ENCODE measurements around the gene PLPP1. TPM values are rescaled to one million over a fixed set of nuclear protein-coding genes. Genes with fewer than 3 reads are reported as not detected.

The PLPP1 gene
- total and polyA plus RNA-seq, 2 experiments from 2014 or later = 63.5 to 78.6 TPM

- no peak for DNase-seq
- Histone ChIP-seq H4K20me1 (ENCODE audit: insufficient read depth) (no peaks in the 10 kb centered on the region), H3K27ac (no peak overlapping the region), H3K9me2 (ENCODE audit: insufficient read depth) (no peaks in the 10 kb centered on the region), H2AFZ (no peak overlapping the region), H3K4me1 (ENCODE audit: insufficient read depth) (no peaks in the 10 kb centered on the region), H3F3A (ENCODE audit: insufficient read depth) (no peaks in the 10 kb centered on the region), H3K9me3 (ENCODE audit: low read depth) (no peaks in the 10 kb centered on the region), H3K9ac (no peak overlapping the region), H3K4me2 (ENCODE audit: unreplicated experiment) (no peak overlapping the region), H3K79me2 (ENCODE audit: insufficient read depth) (no peaks in the 10 kb centered on the region), H3K4me3 (no peak overlapping the region), H3K36me3 (ENCODE audit: low read depth) (peaks cover 11% of the 10 kb centered on the region; the same call in 1 of the 2 replicates), H3K27me3 (replicated peaks; ENCODE audit: insufficient read depth) (no peaks in the 10 kb centered on the region)
- TF ChIP-seq EZH2 (IDR thresholded peaks at IDR 0.05; ENCODE audit: insufficient read depth, poor library complexity, severe bottlenecking) (no peak), EZH2phosphoT487 (IDR thresholded peaks at IDR 0.05; ENCODE audit: insufficient read depth, low read depth) (no peak)
- in situ Hi-C loops (cut with MboI) = no loop called here
- WGBS, 2 experiments (ENCODE audit: low coverage in 1 of 2, low lambda C conversion rate in 2 of 2, missing lambda C conversion rate in 2 of 2) = 80 to 81% methylated on average over 5 of the region's 5 CpGs
Observed at GRCh38 chr5:55467862-55468551, 66.8 kb downstream of the PLPP1 start.

- H2AFZ ChIP-seq = no peak overlapping the region
- no peak overlapping the region for H3K4me2 ChIP-seq (ENCODE audit: unreplicated experiment)
- H3K27ac ChIP-seq = no peak overlapping the region
- H3K9ac ChIP-seq = no peak overlapping the region
- no peaks in the 10 kb centered on the region for H4K20me1 ChIP-seq (ENCODE audit: insufficient read depth)
- no peak overlapping the region for H3K4me3 ChIP-seq
- no peaks in the 10 kb centered on the region for H3K4me1 ChIP-seq (ENCODE audit: insufficient read depth)
- TF ChIP-seq EZH2 (IDR thresholded peaks at IDR 0.05; ENCODE audit: insufficient read depth, poor library complexity, severe bottlenecking) (no peak), EZH2phosphoT487 (IDR thresholded peaks at IDR 0.05; ENCODE audit: insufficient read depth, low read depth) (no peak)
- peaks cover 24% of the 10 kb centered on the region for H3K79me2 ChIP-seq (ENCODE audit: insufficient read depth)
- H3K36me3 ChIP-seq (ENCODE audit: low read depth) = peaks cover 11% of the 10 kb centered on the region; the same call in 1 of the 2 replicates
- in situ Hi-C loops (cut with MboI) = no loop called here
- H3K9me2 ChIP-seq (ENCODE audit: insufficient read depth) = no peaks in the 10 kb centered on the region
- H3K9me3 ChIP-seq (ENCODE audit: low read depth) = no peaks in the 10 kb centered on the region
- no peaks in the 10 kb centered on the region for H3F3A ChIP-seq (ENCODE audit: insufficient read depth)
- WGBS, 2 experiments (ENCODE audit: low coverage in 1 of 2, low lambda C conversion rate in 2 of 2, missing lambda C conversion rate in 2 of 2) = 91 to 96% methylated on average over 2 to 3 of the region's 3 CpGs
- no peak for DNase-seq
- no peaks in the 10 kb centered on the region for H3K27me3 ChIP-seq (replicated peaks; ENCODE audit: insufficient read depth)
Observed at GRCh38 chr5:55463613-55464012, 71.2 kb downstream of the PLPP1 start.

- WGBS, 2 experiments (ENCODE audit: low coverage in 1 of 2, low lambda C conversion rate in 2 of 2, missing lambda C conversion rate in 2 of 2) = 93 to 100% methylated on average over 2 of the region's 2 CpGs
- H3K27me3 ChIP-seq (replicated peaks; ENCODE audit: insufficient read depth) = no peaks in the 10 kb centered on the region
Observed at GRCh38 chr5:55459572-55459971, 75.2 kb downstream of the PLPP1 start.

GRCh38 chr5:55456216-55456895 is 78.4 kb downstream of the PLPP1 start:
- H3K27ac ChIP-seq = peak overlapping the region; percentile 44

More at GRCh38 chr5:55459572-55459971, 75.2 kb downstream of the PLPP1 start:
- in situ Hi-C loops (cut with MboI) = no loop called here
- Histone ChIP-seq H4K20me1 (ENCODE audit: insufficient read depth) (no peaks in the 10 kb centered on the region), H3K4me1 (ENCODE audit: insufficient read depth) (peaks cover 17% of the 10 kb centered on the region), H3K4me2 (ENCODE audit: unreplicated experiment) (no peak overlapping the region), H3K27ac (no peak overlapping the region), H3K9ac (no peak overlapping the region), H2AFZ (no peak overlapping the region), H3K4me3 (no peak overlapping the region), H3K36me3 (ENCODE audit: low read depth) (no peaks in the 10 kb centered on the region), H3K9me2 (ENCODE audit: insufficient read depth) (no peaks in the 10 kb centered on the region), H3K9me3 (ENCODE audit: low read depth) (no peaks in the 10 kb centered on the region), H3F3A (ENCODE audit: insufficient read depth) (peaks cover 16% of the 10 kb centered on the region), H3K79me2 (ENCODE audit: insufficient read depth) (peaks cover 45% of the 10 kb centered on the region)
- TF ChIP-seq EZH2 (IDR thresholded peaks at IDR 0.05; ENCODE audit: insufficient read depth, poor library complexity, severe bottlenecking) = no peak
- TF ChIP-seq EZH2phosphoT487 (IDR thresholded peaks at IDR 0.05; ENCODE audit: insufficient read depth, low read depth) = no peak
- no peak for DNase-seq

More at GRCh38 chr5:55456216-55456895, 78.4 kb downstream of the PLPP1 start:
- H3K9ac ChIP-seq = no peak overlapping the region
- peaks cover 54% of the 10 kb centered on the region for H3K79me2 ChIP-seq (ENCODE audit: insufficient read depth)
- no peaks in the 10 kb centered on the region for H3K27me3 ChIP-seq (replicated peaks; ENCODE audit: insufficient read depth)
- peaks cover 17% of the 10 kb centered on the region for H3K4me1 ChIP-seq (ENCODE audit: insufficient read depth)
- DNase-seq = peak; percentile 83
- no peak overlapping the region for H3K4me3 ChIP-seq
- H3F3A ChIP-seq (ENCODE audit: insufficient read depth) = peaks cover 16% of the 10 kb centered on the region
- no peaks in the 10 kb centered on the region for H4K20me1 ChIP-seq (ENCODE audit: insufficient read depth)
- in situ Hi-C loops (cut with MboI) = no loop called here
- peak overlapping the region; percentile 23 for H3K4me2 ChIP-seq (ENCODE audit: unreplicated experiment)
- WGBS, 2 experiments (ENCODE audit: low coverage in 1 of 2, low lambda C conversion rate in 2 of 2, missing lambda C conversion rate in 2 of 2) = 71 to 77% methylated on average over 3 of the region's 3 CpGs
- TF ChIP-seq EZH2 (IDR thresholded peaks at IDR 0.05; ENCODE audit: insufficient read depth, poor library complexity, severe bottlenecking) (no peak), EZH2phosphoT487 (IDR thresholded peaks at IDR 0.05; ENCODE audit: insufficient read depth, low read depth) (no peak)
- H3K9me2 ChIP-seq (ENCODE audit: insufficient read depth) = no peaks in the 10 kb centered on the region
- no peaks in the 10 kb centered on the region for H3K9me3 ChIP-seq (ENCODE audit: low read depth)
- H2AFZ ChIP-seq = no peak overlapping the region
- no peaks in the 10 kb centered on the region for H3K36me3 ChIP-seq (ENCODE audit: low read depth)

All from GM23248 (cell line).